ENCODE results near the gene TRIP10. TPM values are rescaled to one million over a fixed set of nuclear protein-coding genes. Genes with fewer than 3 reads are reported as not detected.

TRIP10 gene
- total and polyA plus RNA-seq, 2 of the 13 experiments (the other 11 are each of a cell fraction or from before 2014, with no cell fraction given), result 32.5 to 33.2 TPM

- TF ChIP-seq ZXDC (CRISPR knock-in tag; IDR thresholded peaks at IDR 0.05), result no peak
- TF ChIP-seq ZNF790 (CRISPR knock-in tag; IDR thresholded peaks at IDR 0.05; ENCODE audit: borderline replicate concordance), result no peak
- no peak for TF ChIP-seq FOXA1 (IDR thresholded peaks at IDR 0.05)
- TF ChIP-seq FOXA1 (CRISPR knock-in tag; IDR thresholded peaks at IDR 0.05), result no peak
- TF ChIP-seq CCDC6 (CRISPR knock-in tag; IDR thresholded peaks at IDR 0.05), result peak; percentile 63; the same call in 1 of the 2 replicates
- no peak for TF ChIP-seq ZNF557 (CRISPR knock-in tag; IDR thresholded peaks at IDR 0.05)
- TF ChIP-seq ZNF235 (CRISPR knock-in tag; IDR thresholded peaks at IDR 0.05; ENCODE audit: borderline replicate concordance), result no peak
- TF ChIP-seq ZNF329 (CRISPR knock-in tag; IDR thresholded peaks at IDR 0.05; ENCODE audit: low read depth), result 0 out of 2 replicates have a peak, but pooled peaks have one; percentile 41
- peak; percentile 21; the same call in 1 of the 2 replicates for TF ChIP-seq TFDP1 (CRISPR knock-in tag; IDR thresholded peaks at IDR 0.05; ENCODE audit: borderline replicate concordance)
- no peak for TF ChIP-seq ATF3 (CRISPR knock-in tag; IDR thresholded peaks at IDR 0.05)
- peak; percentile 84 for TF ChIP-seq HNF1B (CRISPR knock-in tag; IDR thresholded peaks at IDR 0.05)
- no peak for TF ChIP-seq TBX3 (IDR thresholded peaks at IDR 0.05; ENCODE audit: borderline replicate concordance)
- TF ChIP-seq ZNF451 (CRISPR knock-in tag; IDR thresholded peaks at IDR 0.05), result no peak
- TF ChIP-seq DZIP1 (CRISPR knock-in tag; IDR thresholded peaks at IDR 0.05), result no peak
- no peak for TF ChIP-seq HES4 (CRISPR knock-in tag; IDR thresholded peaks at IDR 0.05; ENCODE audit: borderline replicate concordance)
- TF ChIP-seq BCL3 (CRISPR knock-in tag; IDR thresholded peaks at IDR 0.05), result peak; percentile 77; the same call in 1 of the 2 replicates
- TF ChIP-seq CAMTA2 (CRISPR knock-in tag; IDR thresholded peaks at IDR 0.05; ENCODE audit: borderline replicate concordance), result no peak
- TF ChIP-seq ZNF562 (CRISPR knock-in tag; IDR thresholded peaks at IDR 0.05; ENCODE audit: borderline replicate concordance), result no peak
- no peak for TF ChIP-seq ATF7 (IDR thresholded peaks at IDR 0.05)
- no peak for TF ChIP-seq ATF7 (CRISPR knock-in tag; IDR thresholded peaks at IDR 0.05)
- no peak for TF ChIP-seq MAFG (CRISPR knock-in tag; IDR thresholded peaks at IDR 0.05)
These were observed 16.3 kb upstream of the TRIP10 start (continued) for GRCh38 chr19:6723108-6723618.

Data from HepG2 (cell line).